Neural cell (in vitro differentiated cells): ENCODE data around the gene GZMA. TPM values are rescaled to one million over a fixed set of nuclear protein-coding genes. Genes with fewer than 3 reads are reported as not detected.

ENCODE experiments used
- H2AFZ ChIP-seq: fragments of 200-600, 300-800 bp; sonication (generic), shearing (Covaris generic); 2 replicates; pipeline ENCODE4 v1.6.0; 2014; ENCODE audit warnings: low read depth, mild to moderate bottlenecking, antibody characterized with exemption, low read length, moderate library complexity
- H3F3A ChIP-seq: fragments of 200-600 bp; shearing (Covaris generic); 2 replicates; pipeline ENCODE4 v1.6.1; 2016; ENCODE audit warnings: mild to moderate bottlenecking, moderate library complexity, mixed read lengths, antibody characterized with exemption, low read length; ENCODE audit not compliant: insufficient read depth, poor library complexity, severe bottlenecking
- H3K27ac ChIP-seq: fragments of 200-600, 300-800 bp; sonication (generic), shearing (Covaris generic); 2 replicates; pipeline ENCODE4 v1.5.1; 2014; ENCODE audit warnings: mild to moderate bottlenecking, low read length, moderate library complexity
- H3K27me3 ChIP-seq: fragments of 300-800, 200-600 bp; sonication (generic), shearing (Covaris generic); 2 replicates; pipeline ENCODE4 v1.6.0; 2014; ENCODE audit warnings: mild to moderate bottlenecking, low read depth, low read length, moderate library complexity; ENCODE audit not compliant: insufficient read depth
- H3K36me3 ChIP-seq: fragments of 300-800, 200-600 bp; sonication (generic), shearing (Covaris generic); 2 replicates; pipeline ENCODE4 v1.5.1; 2014; ENCODE audit warnings: mild to moderate bottlenecking, antibody characterized with exemption, low read length, moderate library complexity; ENCODE audit not compliant: insufficient read depth
- H3K4me2 ChIP-seq: fragments of 300-800, 200-600 bp; sonication (generic), shearing (Covaris generic); 2 replicates; pipeline ENCODE4 v1.6.0; 2014; ENCODE audit warnings: mild to moderate bottlenecking, low read length
- H3K4me3 ChIP-seq: fragments of 300-800, 200-600 bp; sonication (generic), shearing (Covaris generic); 2 replicates; pipeline ENCODE4 v1.5.1; 2014; ENCODE audit warnings: mild to moderate bottlenecking, low read length, moderate library complexity
- H3K79me2 ChIP-seq: fragments of 200-600 bp; shearing (Covaris generic); replicated peaks from 2 replicates; pipeline ENCODE4 v1.6.0; 2014; ENCODE audit warnings: mild to moderate bottlenecking, low read length, moderate library complexity; ENCODE audit not compliant: insufficient read depth
- H3K9ac ChIP-seq: fragments of 300-800, 200-600 bp; sonication (generic), shearing (Covaris generic); 2 replicates; pipeline ENCODE4 v1.6.1; 2016; ENCODE audit warnings: mild to moderate bottlenecking, low read length, mixed read lengths
- H3K9me2 ChIP-seq: fragments of 200-600 bp; shearing (Covaris generic); 2 replicates; pipeline ENCODE4 v1.6.1; 2016; ENCODE audit warnings: mild to moderate bottlenecking, low read length, mixed read lengths; ENCODE audit not compliant: insufficient read depth
- H3K9me3 ChIP-seq: fragments of 200-600, 300-800 bp; sonication (generic), shearing (Covaris generic); 2 replicates; pipeline ENCODE4 v1.6.1; 2016; ENCODE audit warnings: mild to moderate bottlenecking, mixed run types, low read length, moderate library complexity, mixed read lengths
- H4K20me1 ChIP-seq: fragments of 200-600 bp; shearing (Covaris generic); 2 replicates; pipeline ENCODE4 v1.6.1; 2016; ENCODE audit warnings: mild to moderate bottlenecking, mixed run types; ENCODE audit not compliant: insufficient read depth
- CTCF ChIP-seq: fragments of 450-650 bp; IDR thresholded peaks from 2 replicates; pipeline ENCODE4 v1.5.1; 2014; ENCODE audit warnings: antibody characterized with exemption, mild to moderate bottlenecking, moderate library complexity; ENCODE audit not compliant: poor library complexity, severe bottlenecking
- EP300 ChIP-seq: fragments of 450-650 bp; conservative IDR thresholded peaks from 2 replicates; pipeline ENCODE4 v1.6.1; 2014; ENCODE audit warnings: antibody characterized with exemption, mild to moderate bottlenecking, moderate library complexity; ENCODE audit not compliant: poor library complexity, severe bottlenecking
- EZH2 ChIP-seq: fragments of 200-600, 300-800 bp; shearing (Covaris generic), sonication (generic); IDR thresholded peaks from 2 replicates; pipeline ENCODE4 v1.6.1; 2014; ENCODE audit warnings: antibody characterized with exemption, low read length, borderline replicate concordance, mild to moderate bottlenecking; ENCODE audit not compliant: insufficient read depth, poor library complexity, severe bottlenecking
- MXI1 ChIP-seq: fragments of 450-650 bp; conservative IDR thresholded peaks from 2 replicates; pipeline ENCODE4 v1.6.1; 2014; ENCODE audit warnings: antibody characterized with exemption, mild to moderate bottlenecking; ENCODE audit not compliant: poor library complexity, severe bottlenecking
- POLR2AphosphoS5 ChIP-seq: IDR thresholded peaks from 2 replicates; pipeline ENCODE4 v1.6.1; 2012
- RAD21 ChIP-seq: fragments of 450-650 bp; conservative IDR thresholded peaks from 2 replicates; pipeline ENCODE4 v1.6.1; 2014; ENCODE audit warnings: antibody characterized with exemption, mild to moderate bottlenecking, moderate library complexity
- SMC3 ChIP-seq: fragments of 450-650 bp; conservative IDR thresholded peaks from 2 replicates; pipeline ENCODE4 v1.6.1; 2014; ENCODE audit warnings: antibody characterized with exemption, mild to moderate bottlenecking, moderate library complexity; ENCODE audit not compliant: poor library complexity
- TAF1 ChIP-seq: IDR thresholded peaks from 2 replicates; pipeline ENCODE4 v1.6.1; 2012; ENCODE audit warnings: low read depth
- polyA plus RNA-seq: library from polyadenylated mRNA; depleted of rRNA; stranded (reverse); fragments of >200 nt; gene quantifications from 2 replicates; pipeline ENCODE4 v1.2.3, GENCODE V29; 2014
- TF ChIP-seq, protein P1 (sequence below): IDR thresholded peaks from 2 replicates; pipeline ENCODE4 v1.6.1; 2012; ENCODE audit warnings: borderline replicate concordance

GZMA gene
- polyA plus RNA-seq, 1 donor from 2014 or later: not detected

- H2AFZ ChIP-seq: no peak overlapping the region
- no peak overlapping the region for H3K4me3 ChIP-seq
- H3F3A ChIP-seq: no peaks in the 10 kb centered on the region
- no peaks in the 10 kb centered on the region for H3K79me2 ChIP-seq
- no peaks in the 10 kb centered on the region for H4K20me1 ChIP-seq
- H3K9me3 ChIP-seq: no peaks in the 10 kb centered on the region
- TF ChIP-seq RAD21 (no peak), CTCF (no peak), POLR2AphosphoS5 (no peak), EP300 (no peak), MXI1 (no peak), EZH2 (no peak), SMC3 (no peak), TAF1 (no peak)
- TF ChIP-seq, protein P1, sequence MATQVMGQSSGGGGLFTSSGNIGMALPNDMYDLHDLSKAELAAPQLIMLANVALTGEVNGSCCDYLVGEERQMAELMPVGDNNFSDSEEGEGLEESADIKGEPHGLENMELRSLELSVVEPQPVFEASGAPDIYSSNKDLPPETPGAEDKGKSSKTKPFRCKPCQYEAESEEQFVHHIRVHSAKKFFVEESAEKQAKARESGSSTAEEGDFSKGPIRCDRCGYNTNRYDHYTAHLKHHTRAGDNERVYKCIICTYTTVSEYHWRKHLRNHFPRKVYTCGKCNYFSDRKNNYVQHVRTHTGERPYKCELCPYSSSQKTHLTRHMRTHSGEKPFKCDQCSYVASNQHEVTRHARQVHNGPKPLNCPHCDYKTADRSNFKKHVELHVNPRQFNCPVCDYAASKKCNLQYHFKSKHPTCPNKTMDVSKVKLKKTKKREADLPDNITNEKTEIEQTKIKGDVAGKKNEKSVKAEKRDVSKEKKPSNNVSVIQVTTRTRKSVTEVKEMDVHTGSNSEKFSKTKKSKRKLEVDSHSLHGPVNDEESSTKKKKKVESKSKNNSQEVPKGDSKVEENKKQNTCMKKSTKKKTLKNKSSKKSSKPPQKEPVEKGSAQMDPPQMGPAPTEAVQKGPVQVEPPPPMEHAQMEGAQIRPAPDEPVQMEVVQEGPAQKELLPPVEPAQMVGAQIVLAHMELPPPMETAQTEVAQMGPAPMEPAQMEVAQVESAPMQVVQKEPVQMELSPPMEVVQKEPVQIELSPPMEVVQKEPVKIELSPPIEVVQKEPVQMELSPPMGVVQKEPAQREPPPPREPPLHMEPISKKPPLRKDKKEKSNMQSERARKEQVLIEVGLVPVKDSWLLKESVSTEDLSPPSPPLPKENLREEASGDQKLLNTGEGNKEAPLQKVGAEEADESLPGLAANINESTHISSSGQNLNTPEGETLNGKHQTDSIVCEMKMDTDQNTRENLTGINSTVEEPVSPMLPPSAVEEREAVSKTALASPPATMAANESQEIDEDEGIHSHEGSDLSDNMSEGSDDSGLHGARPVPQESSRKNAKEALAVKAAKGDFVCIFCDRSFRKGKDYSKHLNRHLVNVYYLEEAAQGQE: no peak
- H3K36me3 ChIP-seq: no peaks in the 10 kb centered on the region
- no peaks in the 10 kb centered on the region for H3K27me3 ChIP-seq
- no peak overlapping the region for H3K4me2 ChIP-seq
- H3K9ac ChIP-seq: no peak overlapping the region
- no peak overlapping the region for H3K27ac ChIP-seq
- no peaks in the 10 kb centered on the region for H3K9me2 ChIP-seq
Measured at GRCh38 chr5:55146080-55146479, 43.6 kb downstream of the GZMA start.

DNA sequence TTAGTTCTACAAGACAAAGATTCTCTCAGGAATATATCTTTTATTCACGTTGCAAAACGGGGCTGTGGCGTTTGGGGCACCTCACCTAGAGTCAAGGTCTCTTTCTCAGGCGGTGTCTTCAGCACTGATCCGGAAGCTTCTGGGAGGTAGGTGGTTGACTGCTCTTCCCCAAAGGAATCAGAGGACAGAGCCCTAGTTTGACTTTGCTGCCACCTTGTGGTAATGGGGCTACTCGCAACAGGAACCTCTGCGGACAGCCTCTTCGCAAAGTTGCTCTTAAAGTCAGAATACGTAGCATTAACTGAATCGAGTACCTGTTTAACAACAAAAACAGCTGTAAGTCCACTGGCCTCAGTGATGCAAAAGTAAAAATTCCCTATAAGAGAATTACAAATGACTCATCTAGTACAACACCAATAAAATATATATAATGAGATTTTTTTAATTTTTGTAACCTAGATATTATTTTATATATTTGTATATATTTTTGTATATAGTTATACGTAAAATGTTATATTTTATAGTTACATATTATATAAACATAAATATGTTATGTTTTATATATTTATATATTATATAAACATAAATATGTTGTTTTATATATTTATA lies 44.2 kb downstream of the GZMA start:
- Histone ChIP-seq H3K79me2 (no peaks in the 10 kb centered on the region), H3K27me3 (no peaks in the 10 kb centered on the region), H3K4me2 (no peak overlapping the region), H2AFZ (no peak overlapping the region), H3F3A (no peaks in the 10 kb centered on the region), H3K9me2 (no peaks in the 10 kb centered on the region), H3K36me3 (no peaks in the 10 kb centered on the region), H3K27ac (no peak overlapping the region), H3K9me3 (no peaks in the 10 kb centered on the region), H3K9ac (no peak overlapping the region), H4K20me1 (no peaks in the 10 kb centered on the region), H3K4me3 (no peak overlapping the region)
- TF ChIP-seq CTCF (peak; percentile 94), RAD21 (peak; percentile 97), MXI1 (no peak), POLR2AphosphoS5 (no peak), SMC3 (peak; percentile 98)
